WTC11 (cell line): ENCODE results near the gene CPA4. TPM values are rescaled to one million over a fixed set of nuclear protein-coding genes. Genes with fewer than 3 reads are reported as not detected.

ENCODE experiments used
- ATAC-seq: fragments of 200-7000 bp; cut with Tn5 transposase; 2 replicates; pipeline ENCODE4 v1.10.0; 2021; ENCODE audit warnings: mild to moderate bottlenecking, moderate library complexity
- CTCF ChIA-PET: fragments of 300-600 bp; sonication (Branson Sonifier 250); formaldehyde crosslinking; loops from one replicate; lab custom pipeline; 2021; ENCODE audit warnings: antibody characterized with exemption; lab: Charles Lee
- POLR2A ChIA-PET: fragments of 350-600 bp; sonication (Branson Sonifier 250); formaldehyde crosslinking; loops from one replicate; lab custom pipeline; 2021; ENCODE audit warnings: antibody characterized with exemption; lab: Charles Lee
- DNase-seq: peaks from one replicate; pipeline ENCODE4 v3.0.0; 2021; ENCODE audit warnings: low spot score
- H3K27ac Mint-ChIP-seq: 2 replicates; pipeline ENCODE4 v1.8.0; 2021; ENCODE audit warnings: mixed read lengths
- H3K27me3 Mint-ChIP-seq: 2 replicates; pipeline ENCODE4 v1.8.0; 2021; ENCODE audit warnings: low read depth, mild to moderate bottlenecking, moderate library complexity, mixed read lengths
- H3K36me3 Mint-ChIP-seq: 2 replicates; pipeline ENCODE4 v1.8.0; 2021; ENCODE audit warnings: mixed read lengths
- H3K4me1 Mint-ChIP-seq: 2 replicates; pipeline ENCODE4 v1.8.0; 2022; ENCODE audit warnings: mixed read lengths
- H3K4me3 Mint-ChIP-seq: 2 replicates; pipeline ENCODE4 v1.8.0; 2021; ENCODE audit warnings: mild to moderate bottlenecking, moderate library complexity, mixed read lengths
- H3K9me3 Mint-ChIP-seq: 2 replicates; pipeline ENCODE4 v1.8.0; 2021; ENCODE audit warnings: mixed read lengths
- ATF2 ChIP-seq: sonication (generic); formaldehyde crosslinking; IDR thresholded peaks from 2 replicates; pipeline ENCODE4 v1.8.1; 2022; ENCODE audit warnings: low read depth, missing genetic modification reagents, borderline replicate concordance
- ATF3 ChIP-seq: sonication (generic); formaldehyde crosslinking; conservative IDR thresholded peaks from 2 replicates; pipeline ENCODE4 v1.8.1; 2022; ENCODE audit warnings: mild to moderate bottlenecking, missing genetic modification reagents
- ELF4 ChIP-seq: sonication (generic); formaldehyde crosslinking; IDR thresholded peaks from 2 replicates; pipeline ENCODE4 v1.8.1; 2022; ENCODE audit warnings: low read depth, mild to moderate bottlenecking, moderate library complexity, missing genetic modification reagents
- JAZF1 ChIP-seq: fragments of 250-450 bp; sonication (Bioruptor Pico); IDR thresholded peaks from 2 replicates; pipeline ENCODE4 v1.9.0; 2021; ENCODE audit warnings: moderate library complexity, mild to moderate bottlenecking, inconsistent platforms
- NFE2L1 ChIP-seq: sonication (generic); formaldehyde crosslinking; IDR thresholded peaks from 2 replicates; pipeline ENCODE4 v1.8.1; 2023; ENCODE audit warnings: missing genetic modification reagents
- NR3C1 ChIP-seq: sonication (generic); formaldehyde crosslinking; conservative IDR thresholded peaks from 2 replicates; pipeline ENCODE4 v1.8.1; 2023; ENCODE audit warnings: low read depth, mild to moderate bottlenecking, missing genetic modification reagents
- PRRX2 ChIP-seq: fragments of 250-450 bp; sonication (Bioruptor Pico); IDR thresholded peaks from 2 replicates; pipeline ENCODE4 v1.8.0; 2021; ENCODE audit warnings: mild to moderate bottlenecking
- SMAD4 ChIP-seq: sonication (generic); formaldehyde crosslinking; IDR thresholded peaks from 2 replicates; pipeline ENCODE4 v1.8.0; 2022; ENCODE audit warnings: mild to moderate bottlenecking, missing genetic modification reagents
- STAT6 ChIP-seq: sonication (generic); formaldehyde crosslinking; conservative IDR thresholded peaks from 2 replicates; pipeline ENCODE4 v1.8.1; 2023; ENCODE audit warnings: mild to moderate bottlenecking, low read depth, missing genetic modification reagents, moderate library complexity
- TCF7 ChIP-seq: sonication (generic); formaldehyde crosslinking; IDR thresholded peaks from 2 replicates; pipeline ENCODE4 v1.8.0; 2022; ENCODE audit warnings: mild to moderate bottlenecking, low read depth, missing genetic modification reagents, moderate library complexity
- ZNF416 ChIP-seq: fragments of 250-450 bp; sonication (Bioruptor Pico); IDR thresholded peaks from 2 replicates; pipeline ENCODE4 v1.9.0; 2021; ENCODE audit warnings: mild to moderate bottlenecking, inconsistent platforms
- total RNA-seq: library from RNA; stranded (reverse); gene quantifications from 3 replicates; pipeline ENCODE4 v1.2.3, GENCODE V29; 2021
- TF ChIP-seq, protein P1 (sequence below): fragments of 250-450 bp; sonication (Bioruptor Pico); conservative IDR thresholded peaks from 2 replicates; pipeline ENCODE4 v1.9.0; 2021; ENCODE audit warnings: mild to moderate bottlenecking
- TF ChIP-seq, protein P2 (sequence below): fragments of 250-450 bp; sonication (Bioruptor Pico); IDR thresholded peaks from 2 replicates; pipeline ENCODE4 v1.8.0; 2021; ENCODE audit warnings: mild to moderate bottlenecking

CPA4 gene
- total RNA-seq, 1 experiment from 2014 or later: not detected

DNA sequence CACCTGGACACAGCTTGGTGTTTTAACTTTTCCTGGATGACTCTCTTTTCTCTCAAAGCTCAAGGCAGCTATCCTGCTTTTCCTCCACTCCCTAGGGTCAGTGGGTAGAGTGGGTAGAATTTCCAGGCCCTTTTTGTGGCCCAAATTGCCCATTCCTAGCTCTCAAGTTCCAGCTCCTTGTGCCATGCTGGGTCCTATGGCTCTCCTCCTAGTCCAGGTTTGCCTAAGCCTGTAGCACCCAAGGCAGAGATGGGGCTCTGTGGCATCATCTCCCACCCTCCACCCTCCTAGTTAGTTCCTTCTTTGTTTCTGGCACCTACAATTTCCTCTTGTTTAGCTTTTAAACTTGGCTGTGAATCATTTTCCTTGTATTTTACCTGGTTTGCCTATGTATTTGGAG lies 9.7 kb downstream of the CPA4 start:
- ChIA-PET CTCF (no interaction called here), POLR2A (no interaction called here)
- DNase-seq (no peak), ATAC-seq (no peak)
- Mint-ChIP-seq H3K4me1 (no peaks in the 10 kb centered on the region), H3K27me3 (no peaks in the 10 kb centered on the region), H3K9me3 (peaks cover 10% of the 10 kb centered on the region), H3K27ac (no peak overlapping the region), H3K36me3 (no peaks in the 10 kb centered on the region), H3K4me3 (no peak overlapping the region)
- TF ChIP-seq NFE2L1 (CRISPR knock-in tag): no peak
- TF ChIP-seq ZNF416 (CRISPR knock-in tag): no peak
- TF ChIP-seq STAT6 (CRISPR knock-in tag): no peak
- TF ChIP-seq TCF7: no peak
- TF ChIP-seq ATF2: no peak
- TF ChIP-seq ELF4 (CRISPR knock-in tag): no peak
- TF ChIP-seq, protein P1, sequence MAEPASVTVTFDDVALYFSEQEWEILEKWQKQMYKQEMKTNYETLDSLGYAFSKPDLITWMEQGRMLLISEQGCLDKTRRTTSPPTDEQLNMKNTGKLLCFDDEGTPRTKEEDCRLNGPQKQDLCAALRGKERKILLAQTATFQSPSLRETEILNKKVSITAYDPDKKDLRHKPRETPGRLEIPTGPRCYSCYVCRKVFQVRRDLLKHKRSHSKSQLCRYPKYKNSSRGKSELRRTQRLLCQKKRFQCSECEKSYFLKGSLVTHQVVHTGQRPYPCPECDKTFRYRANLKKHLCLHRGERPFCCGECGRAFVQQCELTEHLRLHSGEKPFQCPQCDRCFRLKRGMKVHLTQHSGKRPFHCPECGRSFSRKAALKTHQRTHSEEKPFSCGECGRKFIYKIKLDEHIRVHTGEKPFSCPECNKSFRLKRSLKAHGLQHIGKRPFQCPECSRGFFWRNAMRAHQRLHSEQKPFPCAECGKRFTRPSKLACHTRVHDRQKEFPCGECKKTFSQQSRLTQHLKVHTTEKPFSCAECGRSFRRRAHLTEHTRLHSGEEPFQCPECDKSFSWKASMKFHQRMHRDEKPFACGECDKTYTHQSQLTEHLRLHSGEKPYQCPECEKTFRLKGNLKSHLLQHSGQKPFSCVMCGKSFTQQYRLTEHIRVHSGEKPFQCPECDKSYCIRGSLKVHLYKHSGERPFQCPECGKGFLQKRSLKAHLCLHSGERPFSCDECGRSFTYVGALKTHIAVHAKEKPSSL (CRISPR knock-in tag): no peak
- TF ChIP-seq SMAD4 (CRISPR knock-in tag): no peak
- TF ChIP-seq PRRX2: no peak
- no peak for TF ChIP-seq NR3C1 (CRISPR knock-in tag)
- TF ChIP-seq JAZF1 (CRISPR knock-in tag): no peak

- POLR2A ChIA-PET: no interaction called here
- no peak overlapping the region for H3K4me3 Mint-ChIP-seq
- H3K9me3 Mint-ChIP-seq: peaks cover 10% of the 10 kb centered on the region
- CTCF ChIA-PET: no interaction called here
- H3K27ac Mint-ChIP-seq: no peak overlapping the region
- TF ChIP-seq STAT6 (CRISPR knock-in tag) (no peak), ATF3 (no peak)
- TF ChIP-seq, protein P2, sequence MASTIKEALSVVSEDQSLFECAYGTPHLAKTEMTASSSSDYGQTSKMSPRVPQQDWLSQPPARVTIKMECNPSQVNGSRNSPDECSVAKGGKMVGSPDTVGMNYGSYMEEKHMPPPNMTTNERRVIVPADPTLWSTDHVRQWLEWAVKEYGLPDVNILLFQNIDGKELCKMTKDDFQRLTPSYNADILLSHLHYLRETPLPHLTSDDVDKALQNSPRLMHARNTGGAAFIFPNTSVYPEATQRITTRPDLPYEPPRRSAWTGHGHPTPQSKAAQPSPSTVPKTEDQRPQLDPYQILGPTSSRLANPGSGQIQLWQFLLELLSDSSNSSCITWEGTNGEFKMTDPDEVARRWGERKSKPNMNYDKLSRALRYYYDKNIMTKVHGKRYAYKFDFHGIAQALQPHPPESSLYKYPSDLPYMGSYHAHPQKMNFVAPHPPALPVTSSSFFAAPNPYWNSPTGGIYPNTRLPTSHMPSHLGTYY (CRISPR knock-in tag): no peak
- no peaks in the 10 kb centered on the region for H3K27me3 Mint-ChIP-seq
- no peak for DNase-seq
- no peaks in the 10 kb centered on the region for H3K36me3 Mint-ChIP-seq
- no peaks in the 10 kb centered on the region for H3K4me1 Mint-ChIP-seq
- ATAC-seq: no peak
Observed at GRCh38 chr7:130303127-130303526, 10.2 kb downstream of the CPA4 start.
